HUES64 (cell line): ENCODE measurements around the gene OLFML1.

Experiments
- H3K27ac ChIP-seq: 2 replicates; pipeline ENCODE4 v1.7.0; 2013; ENCODE audit warnings: low read depth, low read length, inconsistent platforms
- H3K27me3 ChIP-seq: 2 replicates; pipeline ENCODE4 v1.6.1; 2013; ENCODE audit warnings: mild to moderate bottlenecking, low read length; ENCODE audit not compliant: insufficient read depth
- H3K36me3 ChIP-seq: 2 replicates; pipeline ENCODE4 v1.6.1; 2013; ENCODE audit warnings: mild to moderate bottlenecking, low read length; ENCODE audit not compliant: insufficient read depth
- H3K4me1 ChIP-seq: 2 replicates; pipeline ENCODE4 v1.6.1; 2013; ENCODE audit warnings: mild to moderate bottlenecking, low read length, moderate library complexity; ENCODE audit not compliant: insufficient read depth
- H3K4me3 ChIP-seq: 2 replicates; pipeline ENCODE4 v1.5.1; 2013; ENCODE audit warnings: mild to moderate bottlenecking, low read length, moderate library complexity
- H3K9ac ChIP-seq: 2 replicates; pipeline ENCODE4 v1.6.1; 2013; ENCODE audit warnings: mild to moderate bottlenecking, low read depth, low read length
- H3K9me3 ChIP-seq: 2 replicates; pipeline ENCODE4 v1.6.1; 2013; ENCODE audit warnings: low read depth, low read length; ENCODE audit not compliant: insufficient read depth
- WGBS: fragments of 150-250, 120-280 bp; methylation state at CpG from one replicate; pipeline ENCODE4 v1.1.7; 2013; ENCODE audit warnings: missing lambda C conversion rate; 5-methylcytosine and 5-hydroxymethylcytosine counted together

OLFML1 gene

DNA sequence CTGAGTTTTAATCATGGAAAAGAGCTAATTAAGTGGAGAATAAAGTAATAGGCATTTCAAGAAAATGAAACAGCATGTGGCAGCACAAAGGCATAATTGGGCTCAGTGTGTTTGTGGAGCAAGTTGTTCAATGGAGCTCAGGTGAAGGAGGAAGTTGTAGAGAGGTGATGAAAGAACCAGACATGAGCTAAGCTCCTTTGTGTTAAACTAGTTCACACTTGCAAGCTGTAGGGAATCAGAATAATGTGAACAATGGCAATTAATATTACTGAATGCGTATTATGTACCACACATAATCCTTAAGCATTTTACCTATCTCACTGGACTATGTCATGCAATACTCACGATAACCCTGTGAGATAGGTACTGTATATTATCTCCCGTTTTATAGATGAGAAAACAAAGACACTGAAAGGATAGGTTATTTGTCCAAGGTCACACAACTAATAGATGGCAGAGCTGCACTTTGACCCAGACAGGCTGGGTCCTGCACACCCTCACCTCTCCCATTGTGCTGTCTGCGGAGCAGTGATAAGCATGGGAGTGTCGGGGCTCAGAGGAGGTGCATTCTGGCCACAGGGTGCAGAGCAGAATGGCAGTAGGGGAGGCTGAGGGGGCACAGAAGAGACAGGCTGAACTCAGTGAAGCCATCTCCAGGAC is 8.9 kb downstream of the OLFML1 start:
- H3K9ac ChIP-seq: no peak overlapping the region
- H3K4me1 ChIP-seq: peaks cover 13% of the 10 kb centered on the region
- WGBS: 97% methylated on average over 4 of the region's 5 CpGs
- H3K27me3 ChIP-seq: no peaks in the 10 kb centered on the region
- no peaks in the 10 kb centered on the region for H3K9me3 ChIP-seq
- H3K4me3 ChIP-seq: no peak overlapping the region
- no peaks in the 10 kb centered on the region for H3K36me3 ChIP-seq
- no peak overlapping the region for H3K27ac ChIP-seq

DNA sequence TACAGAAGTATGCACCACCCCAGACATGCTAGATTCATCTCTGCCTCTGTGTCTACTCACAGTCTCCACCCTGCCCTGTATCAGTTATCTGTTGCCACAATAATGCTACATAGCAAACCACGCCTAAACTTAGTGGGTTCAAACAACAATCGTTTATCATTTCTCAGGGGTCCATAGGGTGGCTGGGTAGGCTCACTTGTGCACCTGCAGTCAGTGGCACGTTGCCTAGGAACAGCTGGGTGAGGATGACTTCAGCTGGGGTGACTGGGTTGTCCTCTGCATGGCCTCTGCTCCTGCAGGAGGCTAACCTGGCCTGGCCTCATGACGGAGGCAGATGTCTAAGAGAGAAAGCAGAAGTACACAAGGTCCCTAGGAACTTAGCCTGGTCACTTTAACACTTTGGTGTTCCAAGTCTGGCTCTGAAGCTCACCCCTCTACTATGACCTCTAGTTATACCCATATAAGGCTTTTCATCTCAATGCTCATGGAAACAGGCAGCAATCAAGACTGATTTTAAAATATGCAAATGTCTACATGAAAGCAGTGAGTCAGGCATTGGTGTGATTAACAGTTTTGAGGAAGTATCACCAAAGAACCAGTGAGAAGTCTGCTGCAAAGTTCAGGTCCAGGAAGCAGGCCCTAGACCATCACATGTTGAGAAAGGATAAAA is 10.7 kb downstream of the OLFML1 start:
- Histone ChIP-seq H3K9me3 (no peaks in the 10 kb centered on the region), H3K36me3 (no peaks in the 10 kb centered on the region), H3K27me3 (no peaks in the 10 kb centered on the region), H3K4me1 (peaks cover 18% of the 10 kb centered on the region), H3K4me3 (no peak overlapping the region), H3K27ac (no peak overlapping the region), H3K9ac (no peak overlapping the region)
- WGBS: 94% methylated on average over 4 of the region's 4 CpGs

- Histone ChIP-seq H3K9ac (no peak overlapping the region), H3K9me3 (no peaks in the 10 kb centered on the region), H3K36me3 (no peaks in the 10 kb centered on the region), H3K4me3 (no peak overlapping the region), H3K4me1 (peaks cover 19% of the 10 kb centered on the region), H3K27ac (no peak overlapping the region), H3K27me3 (no peaks in the 10 kb centered on the region)
- 89% methylated on average over 3 of the region's 4 CpGs for WGBS
Observed at GRCh38 chr11:7498193-7498592, 12.9 kb downstream of the OLFML1 start.

GRCh38 chr11:7499081-7499480 is 13.8 kb downstream of the OLFML1 start:
- Histone ChIP-seq H3K9me3 (no peaks in the 10 kb centered on the region), H3K27ac (no peak overlapping the region), H3K27me3 (no peaks in the 10 kb centered on the region), H3K36me3 (no peaks in the 10 kb centered on the region), H3K4me1 (peaks cover 19% of the 10 kb centered on the region), H3K4me3 (no peak overlapping the region), H3K9ac (no peak overlapping the region)
- 71% methylated on average over 1 of the region's 1 CpG for whole genome bisulfite sequencing

DNA sequence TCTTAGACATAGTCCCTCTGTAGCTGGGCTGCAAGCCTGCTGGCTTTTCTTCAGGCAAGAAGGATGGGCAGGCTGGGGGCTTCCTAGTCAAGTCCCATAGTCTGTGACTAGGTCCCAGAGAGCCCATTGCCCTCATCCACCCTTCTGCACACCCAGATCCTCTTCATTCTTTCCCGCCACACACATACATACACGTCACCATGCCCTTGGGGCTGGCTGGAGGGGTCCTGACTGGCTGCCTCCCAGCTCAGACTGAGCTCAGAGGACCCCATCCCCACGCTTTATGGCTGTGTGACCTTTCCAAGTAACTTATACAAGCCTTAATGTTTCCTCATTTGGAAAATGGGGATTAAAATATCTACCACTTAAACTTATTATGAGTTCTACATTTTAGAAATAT is 14.9 kb downstream of the OLFML1 start:
- WGBS: 91% methylated on average over 3 of the region's 3 CpGs
- Histone ChIP-seq H3K36me3 (no peaks in the 10 kb centered on the region), H3K27ac (no peak overlapping the region), H3K9me3 (no peaks in the 10 kb centered on the region), H3K27me3 (no peaks in the 10 kb centered on the region), H3K9ac (no peak overlapping the region), H3K4me3 (no peak overlapping the region), H3K4me1 (peaks cover 19% of the 10 kb centered on the region)

- Histone ChIP-seq H3K9me3 (no peaks in the 10 kb centered on the region), H3K4me3 (no peak overlapping the region), H3K27ac (no peak overlapping the region), H3K4me1 (peaks cover 19% of the 10 kb centered on the region), H3K9ac (no peak overlapping the region), H3K36me3 (no peaks in the 10 kb centered on the region), H3K27me3 (no peaks in the 10 kb centered on the region)
- WGBS: 76% methylated on average over 3 of the region's 3 CpGs
Observed at GRCh38 chr11:7501251-7501650, 15.9 kb downstream of the OLFML1 start.

- 93% methylated on average over 4 of the region's 4 CpGs for WGBS
Observed at GRCh38 chr11:7501894-7502293, 16.6 kb downstream of the OLFML1 start.

DNA sequence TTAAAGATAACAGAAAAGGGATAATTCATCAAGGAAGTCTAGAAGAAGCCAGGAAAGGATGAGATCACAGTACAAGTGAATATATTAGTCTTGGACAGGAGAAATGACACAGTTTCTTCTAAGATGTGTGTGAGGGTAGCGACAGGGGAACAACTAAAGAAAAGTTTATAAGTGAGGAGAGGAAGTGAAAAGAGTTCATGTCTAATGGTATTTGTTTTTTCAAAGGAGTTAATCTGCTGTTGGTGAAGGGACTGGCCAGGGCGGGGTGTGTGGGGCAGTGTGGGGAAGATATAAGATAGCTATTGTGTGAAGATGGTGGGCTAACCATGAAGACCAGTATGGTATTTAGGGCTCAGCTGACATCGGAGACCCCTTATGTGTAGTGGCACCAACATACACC is 20.9 kb downstream of the OLFML1 start:
- Histone ChIP-seq H3K27me3 (no peaks in the 10 kb centered on the region), H3K4me1 (peaks cover 3% of the 10 kb centered on the region), H3K9me3 (no peaks in the 10 kb centered on the region), H3K9ac (no peak overlapping the region), H3K4me3 (no peak overlapping the region), H3K36me3 (no peaks in the 10 kb centered on the region), H3K27ac (no peak overlapping the region)
- 94% methylated on average over 3 of the region's 3 CpGs for WGBS

More at GRCh38 chr11:7501894-7502293, 16.6 kb downstream of the OLFML1 start:
- Histone ChIP-seq H3K4me3 (no peak overlapping the region), H3K9ac (no peak overlapping the region), H3K36me3 (no peaks in the 10 kb centered on the region), H3K27me3 (no peaks in the 10 kb centered on the region), H3K9me3 (no peaks in the 10 kb centered on the region), H3K27ac (no peak overlapping the region), H3K4me1 (peaks cover 19% of the 10 kb centered on the region)

GRCh38 chr11:7508087-7508486 is 22.8 kb downstream of the OLFML1 start:
- 95% methylated on average over 3 of the region's 3 CpGs for WGBS
- H3K4me1 ChIP-seq: peaks cover 9% of the 10 kb centered on the region; the same call in 1 of the 2 replicates
- no peak overlapping the region for H3K9ac ChIP-seq
- no peaks in the 10 kb centered on the region for H3K27me3 ChIP-seq
- no peak overlapping the region for H3K4me3 ChIP-seq
- no peaks in the 10 kb centered on the region for H3K9me3 ChIP-seq
- H3K27ac ChIP-seq: no peak overlapping the region
- H3K36me3 ChIP-seq: no peaks in the 10 kb centered on the region

DNA sequence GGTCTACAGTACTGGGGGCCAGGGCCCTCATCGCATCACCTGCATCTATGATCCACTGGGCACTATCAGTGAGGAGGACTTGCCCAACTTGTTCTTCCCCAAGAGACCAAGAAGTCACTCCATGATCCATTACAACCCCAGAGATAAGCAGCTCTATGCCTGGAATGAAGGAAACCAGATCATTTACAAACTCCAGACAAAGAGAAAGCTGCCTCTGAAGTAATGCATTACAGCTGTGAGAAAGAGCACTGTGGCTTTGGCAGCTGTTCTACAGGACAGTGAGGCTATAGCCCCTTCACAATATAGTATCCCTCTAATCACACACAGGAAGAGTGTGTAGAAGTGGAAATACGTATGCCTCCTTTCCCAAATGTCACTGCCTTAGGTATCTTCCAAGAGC is 24.7 kb downstream of the OLFML1 start:
- Histone ChIP-seq H3K4me3 (no peak overlapping the region), H3K27me3 (peaks cover 12% of the 10 kb centered on the region), H3K36me3 (no peaks in the 10 kb centered on the region), H3K9me3 (no peaks in the 10 kb centered on the region), H3K4me1 (peaks cover 9% of the 10 kb centered on the region; the same call in 1 of the 2 replicates), H3K27ac (no peak overlapping the region), H3K9ac (no peak overlapping the region)
- 96% methylated on average over 2 of the region's 2 CpGs for WGBS

DNA sequence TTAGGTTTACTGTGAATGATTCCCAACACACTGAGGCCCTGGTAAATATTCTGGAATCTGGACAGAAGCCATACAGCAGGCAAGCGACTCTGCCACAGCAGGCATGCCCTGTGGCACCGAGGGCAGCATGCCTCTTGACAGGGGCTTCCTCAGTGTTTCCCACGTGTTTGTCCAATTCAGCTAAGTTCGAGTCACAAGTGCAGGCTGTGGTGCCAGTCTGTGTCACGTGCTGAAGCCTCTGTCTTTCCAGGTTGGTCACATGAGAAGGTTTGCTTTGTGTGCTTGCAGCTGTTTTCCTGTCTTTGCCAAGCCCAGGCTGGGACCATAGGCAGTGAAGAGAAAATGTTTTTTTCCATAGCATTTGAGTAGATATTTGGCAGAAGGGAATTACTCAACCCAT is 26.1 kb downstream of the OLFML1 start:
- Histone ChIP-seq H3K27me3 (peaks cover 25% of the 10 kb centered on the region), H3K4me3 (no peak overlapping the region), H3K4me1 (peaks cover 14% of the 10 kb centered on the region; the same call in 1 of the 2 replicates), H3K9ac (no peak overlapping the region), H3K27ac (no peak overlapping the region), H3K36me3 (no peaks in the 10 kb centered on the region), H3K9me3 (no peaks in the 10 kb centered on the region)
- 86% methylated on average over 5 of the region's 5 CpGs for WGBS
